LoVo (cell line): ENCODE results near the gene NHS.
"Not testable (repeated sequence)": the region's sequence is repeated elsewhere in the genome, so short reads cannot be mapped to it uniquely, and the experiment has no call there.

Experiments used
- DNase-seq: peaks from one replicate; pipeline ENCODE4 v3.0.0-alpha.2; 2016; ENCODE audit warnings: low spot score

The NHS gene

GRCh38 chrX:17405225-17405969 lies 30.4 kb downstream of the NHS start:
- peak; percentile 65 for DNase-seq

- no peak for DNase-seq
Observed at GRCh38 chrX:17409566-17410290, 34.7 kb downstream of the NHS start.

GRCh38 chrX:17410651-17411050 lies 35.7 kb downstream of the NHS start:
- no peak for DNase-seq

GRCh38 chrX:17411205-17411604 lies 36.2 kb downstream of the NHS start:
- DNase-seq, result no peak

GRCh38 chrX:17412692-17413091 lies 37.7 kb downstream of the NHS start:
- DNase-seq, result peak; percentile 43

GRCh38 chrX:17413228-17413627 lies 38.2 kb downstream of the NHS start:
- DNase-seq, result peak; percentile 34

GRCh38 chrX:17414027-17414658 lies 39.1 kb downstream of the NHS start:
- no peak for DNase-seq

GRCh38 chrX:17414839-17415238 lies 39.8 kb downstream of the NHS start:
- no peak for DNase-seq

GRCh38 chrX:17415242-17415810 lies 40.3 kb downstream of the NHS start:
- DNase-seq, result no peak

- DNase-seq, result no peak
Observed at GRCh38 chrX:17417372-17417771, 42.4 kb downstream of the NHS start.

- DNase-seq, result no peak
Observed at GRCh38 chrX:17425136-17425535, 50.1 kb downstream of the NHS start.

GRCh38 chrX:17425551-17425950 lies 50.6 kb downstream of the NHS start:
- DNase-seq, result no peak

GRCh38 chrX:17431171-17431570 lies 56.2 kb downstream of the NHS start:
- no peak for DNase-seq

- DNase-seq, result no peak
Observed at GRCh38 chrX:17432158-17432557, 57.2 kb downstream of the NHS start.

- no peak for DNase-seq
Observed at GRCh38 chrX:17433965-17434364, 59.0 kb downstream of the NHS start.

- no peak for DNase-seq
Observed at GRCh38 chrX:17435476-17435875, 60.5 kb downstream of the NHS start.

GRCh38 chrX:17438221-17438620 lies 63.2 kb downstream of the NHS start:
- DNase-seq, result no peak

- DNase-seq, result no peak
Observed at GRCh38 chrX:17440258-17440657, 65.3 kb downstream of the NHS start.

- no peak for DNase-seq
Observed at GRCh38 chrX:17440836-17441235, 65.8 kb downstream of the NHS start.

- DNase-seq, result no peak
Observed at GRCh38 chrX:17441965-17442364, 67.0 kb downstream of the NHS start.

GRCh38 chrX:17442898-17443297 lies 67.9 kb downstream of the NHS start:
- DNase-seq, result no peak

GRCh38 chrX:17443556-17443955 lies 68.6 kb downstream of the NHS start:
- DNase-seq, result no peak

GRCh38 chrX:17446269-17446668 lies 71.3 kb downstream of the NHS start:
- not testable (repeated sequence) for DNase-seq
